K562 (cell line): ENCODE measurements around the gene PRSS38. TPM values are rescaled to one million over a fixed set of nuclear protein-coding genes. Genes with fewer than 3 reads are reported as not detected.

Experiments
- ATAC-seq: fragments of 200-7000 bp; cut with Tn5 transposase; 3 replicates; pipeline ENCODE4 v1.9.1; 2020; ENCODE audit warnings: moderate library complexity
- BruUV-seq: library from RNA; stranded (reverse); fragments of 400-500 nt; replicated peaks from 2 replicates; lab custom pipeline; 2021; lab: Mats Ljungman, UMichigan
- CTCF ChIA-PET: fragments of 300-600 bp; formaldehyde crosslinking; extraction: SDS; loops from one replicate; lab custom pipeline; 2021; ENCODE audit warnings: low intra/inter-chr PET ratio; lab: Yijun Ruan, JAX
- POLR2A ChIA-PET: fragments of 300-600, 350-650 bp; sonication (Branson Sonifier 250); formaldehyde crosslinking; extraction: SDS; loops from one replicate; lab custom pipeline; 2021; ENCODE audit warnings: antibody characterized with exemption, inconsistent platforms; lab: Yijun Ruan, JAX
- DNase-seq, 4 experiments: peaks; one replicate each; pipeline versions ENCODE4 v3.0.0 to v3.0.0-alpha.2; 2011 to 2018; ENCODE audit warnings: low spot score in 3 of 4, mixed read lengths in 3 of 4; ENCODE audit errors: extremely low read depth in 1 of 4
- FAIRE-seq: peaks from 2 replicates; lab custom pipeline; 2011; peaks lifted over from hg19 to GRCh38; lab: Jason Lieb, UNC
- H2AFZ ChIP-seq: 2 replicates; pipeline ENCODE4 v1.6.0; 2011; ENCODE audit warnings: low read depth, low read length, control low read depth, inconsistent platforms
- H3K27ac ChIP-seq: fragments of 200-600 bp; 3 replicates; pipeline ENCODE4 v1.8.0; 2011; ENCODE audit warnings: low read depth, mild to moderate bottlenecking, control low read depth, inconsistent platforms, low read length, moderate library complexity, mixed read lengths; ENCODE audit errors: extremely low read depth
- H3K27me3 ChIP-seq, 2 experiments: fragments of 300-600 bp in 1 of 2; 2 replicates in 1 of 2; 3 replicates in 1 of 2; pipeline versions ENCODE4 v1.6.0 to v1.8.0; 2011; ENCODE audit warnings: inconsistent platforms in 2 of 2, low read length in 2 of 2, mild to moderate bottlenecking in 1 of 2, mixed read lengths in 1 of 2, moderate library complexity in 1 of 2; ENCODE audit not compliant: control insufficient read depth in 2 of 2, insufficient read depth in 2 of 2
- H3K36me3 ChIP-seq: fragments of 300-600 bp; 3 replicates; pipeline ENCODE4 v1.8.0; 2011; ENCODE audit warnings: mild to moderate bottlenecking, low read length, inconsistent platforms; ENCODE audit not compliant: control insufficient read depth, insufficient read depth
- H3K4me1 ChIP-seq, 2 experiments: fragments of 200-600 bp in 1 of 2; replicated peaks in 1 of 2; 2 replicates in 1 of 2; 3 replicates in 1 of 2; pipeline versions ENCODE4 v1.5.1 to v1.8.0; 2011; ENCODE audit warnings: inconsistent platforms in 2 of 2, low read length in 2 of 2, mild to moderate bottlenecking in 1 of 2, mixed read lengths in 1 of 2, moderate library complexity in 1 of 2; ENCODE audit not compliant: control insufficient read depth in 2 of 2, insufficient read depth in 2 of 2
- H3K4me2 ChIP-seq: 2 replicates; pipeline ENCODE4 v1.6.1; 2011; ENCODE audit warnings: low read length, control low read depth, inconsistent platforms, mixed read lengths; ENCODE audit not compliant: insufficient read depth
- H3K4me3 ChIP-seq: fragments of 200-600 bp; sonication (generic), shearing (Covaris generic); 2 replicates; pipeline ENCODE4 v1.5.1; 2016; ENCODE audit warnings: control low read depth, inconsistent platforms
- H3K79me2 ChIP-seq: fragments of 200-600 bp; 3 replicates; pipeline ENCODE4 v1.8.0; 2011; ENCODE audit warnings: low read length, inconsistent platforms; ENCODE audit not compliant: control insufficient read depth, insufficient read depth
- H3K9ac ChIP-seq, 2 experiments: 2 replicates each; pipeline versions ENCODE4 v1.6.0 to v1.6.1; 2011; ENCODE audit warnings: low read depth in 2 of 2, low read length in 2 of 2, control low read depth in 1 of 2, inconsistent platforms in 1 of 2, mild to moderate bottlenecking in 1 of 2, mixed read lengths in 1 of 2; ENCODE audit not compliant: insufficient read depth in 1 of 2
- H3K9me1 ChIP-seq: one replicate; pipeline ENCODE4 v1.6.0; 2011; ENCODE audit warnings: inconsistent platforms, mild to moderate bottlenecking, low read length, moderate library complexity; ENCODE audit not compliant: control insufficient read depth, insufficient read depth
- H3K9me3 ChIP-seq: replicated peaks from 2 replicates; pipeline ENCODE4 v1.5.1; 2011; ENCODE audit warnings: low read depth, low read length, inconsistent platforms; ENCODE audit not compliant: control insufficient read depth, insufficient read depth
- H4K20me1 ChIP-seq: replicated peaks from 2 replicates; pipeline ENCODE4 v1.6.1; 2011; ENCODE audit warnings: low read length, inconsistent platforms, mixed read lengths; ENCODE audit not compliant: control insufficient read depth, insufficient read depth
- FOXP4 ChIP-seq: sonication (generic); formaldehyde crosslinking; IDR thresholded peaks from 2 replicates; pipeline ENCODE4 v1.8.0; 2022; ENCODE audit warnings: mild to moderate bottlenecking, missing genetic modification reagents, borderline replicate concordance
- GATAD2B ChIP-seq: fragments of 450-650 bp; IDR thresholded peaks from 2 replicates; pipeline ENCODE4 v1.6.1; 2017; ENCODE audit warnings: mild to moderate bottlenecking, borderline replicate concordance
- L3MBTL2 ChIP-seq: fragments of 450-650 bp; IDR thresholded peaks from 2 replicates; pipeline ENCODE4 v1.6.1; 2016; ENCODE audit warnings: mild to moderate bottlenecking, moderate library complexity
- MYC ChIP-seq, 2 experiments: fragments of 250-450 bp in 1 of 2; sonication (Bioruptor Pico) in 1 of 2; IDR thresholded peaks; 2 replicates each; pipeline versions ENCODE4 v1.5.1 to v1.6.1; 2012 to 2021; ENCODE audit warnings: low read depth in 2 of 2, borderline replicate concordance in 1 of 2, improper control_type of control experiment in 1 of 2, low read length in 1 of 2, mild to moderate bottlenecking in 1 of 2, moderate library complexity in 1 of 2
- NELFE ChIP-seq: IDR thresholded peaks from 2 replicates; pipeline ENCODE4 v1.6.1; 2011; ENCODE audit warnings: mild to moderate bottlenecking; ENCODE audit not compliant: insufficient read depth, insufficient read length
- NFRKB ChIP-seq: fragments of 450-650 bp; IDR thresholded peaks from 2 replicates; pipeline ENCODE4 v1.6.1; 2016; ENCODE audit warnings: low read depth
- PRDM10 ChIP-seq: fragments of 450-650 bp; IDR thresholded peaks from 2 replicates; pipeline ENCODE4 v1.6.1; 2018; ENCODE audit not compliant: partially characterized antibody
- PREB ChIP-seq: sonication (generic); formaldehyde crosslinking; IDR thresholded peaks from 2 replicates; pipeline ENCODE4 v1.8.1; 2023; ENCODE audit warnings: mild to moderate bottlenecking, missing genetic modification reagents
- SLC30A9 ChIP-seq: fragments of 250-450 bp; sonication (Bioruptor Pico); IDR thresholded peaks from 2 replicates; pipeline ENCODE4 v1.8.0; 2022; ENCODE audit warnings: mild to moderate bottlenecking, moderate library complexity
- SMARCB1 ChIP-seq: IDR thresholded peaks from 2 replicates; pipeline ENCODE4 v1.6.1; 2011; ENCODE audit warnings: improper control_type of control experiment, low read depth; ENCODE audit not compliant: insufficient read length
- ZC3H11A ChIP-seq: IDR thresholded peaks from 2 replicates; pipeline ENCODE4 v1.6.1; 2012; ENCODE audit warnings: low read depth, low read length, improper control_type of control experiment
- ZNF143 ChIP-seq: sonication (generic); formaldehyde crosslinking; IDR thresholded peaks from 2 replicates; pipeline ENCODE4 v1.9.0; 2022; ENCODE audit warnings: mild to moderate bottlenecking, missing genetic modification reagents
- whole genome bisulfite sequencing: fragments of 100-300 bp; shearing (Covaris generic); methylation state at CpG from one replicate; pipeline ENCODE4 v1.1.6; 2016; ENCODE audit warnings: low coverage, mixed read lengths; ENCODE audit not compliant: insufficient coverage; ENCODE audit errors: missing lambda C conversion rate; 5-methylcytosine and 5-hydroxymethylcytosine counted together
- in situ Hi-C: fragments of 300-500 bp; cut with MboI; formaldehyde crosslinking; loops from 4 replicates; pipeline ENCODE4 v1.15.0; 2018; ENCODE audit warnings: inconsistent platforms, mixed read lengths
- intact Hi-C: fragments of 100-400 bp; cut with micrococcal nuclease; formaldehyde crosslinking; loops from 2 replicates; pipeline ENCODE4 v1.14.2; 2022
- polyA plus RNA-seq, 8 experiments: library from polyadenylated mRNA; depleted of rRNA in 4 of 8; stranded (reverse) in 5 of 8; unstranded in 3 of 8; fragments of >200 nt; fragmentation: Nextera tagmentation in 2 of 8; fragmentation: Illumina TruSeq in 1 of 8; extraction: Ambion mirVana in 2 of 8; extraction: Trizol in 1 of 8; gene quantifications; 2 replicates each; pipeline versions ENCODE4 v1.2.1 to v1.2.3, GENCODE V29; 2011 to 2014; ENCODE audit warnings: inconsistent platforms in 1 of 8, missing spikeins in 1 of 8
- total RNA-seq, 7 experiments: library from RNA; depleted of rRNA in 6 of 7; stranded (reverse); fragments of >200 nt in 6 of 7; fragmentation: Illumina TruSeq in 2 of 7; extraction: Trizol in 2 of 7; gene quantifications; 2 replicates each; pipeline versions ENCODE4 v1.2.1 to v1.2.3, GENCODE V29; 2011 to 2021; ENCODE audit warnings: low replicate concordance in 1 of 7

Gene PRSS38
- total and polyA plus RNA-seq, 9 of the 15 experiments (the other 6 are each of a cell fraction or from before 2014, with no cell fraction given) = 0.09 to 0.14 TPM; not detected in 7

GRCh38 chr1:227855687-227856086 lies 40.2 kb downstream of the PRSS38 start:
- ATAC-seq (peak; percentile 76), DNase-seq (peak in 3 of 4 experiments; percentile 31 to 49 (median 43)), FAIRE-seq (peak; percentile 77)
- Histone ChIP-seq H3K36me3 (no peaks in the 10 kb centered on the region), H3K9me3 (peaks cover 5% of the 10 kb centered on the region), H3K79me2 (peaks cover 5% of the 10 kb centered on the region; the same call in 1 of the 3 replicates), H3K27ac (peak overlapping the region; percentile 67), H3K4me1 (peaks cover 4 to 21% of the 10 kb centered on the region in 2 experiments; a peak in 4 of 5 replicates), H3K9me1 (no peaks in the 10 kb centered on the region), H3K4me3 (0 out of 2 replicates have a peak overlapping the region, but pooled peaks have one; percentile 3), H2AFZ (peak overlapping the region; percentile 73), H3K9ac (peak overlapping the region in 1 of 2 experiments; percentile 47; a peak in 2 of 4 replicates), H3K27me3 (peaks cover 0 to 10% of the 10 kb centered on the region in 2 experiments; a peak in 2 of 5 replicates), H4K20me1 (no peaks in the 10 kb centered on the region), H3K4me2 (peak overlapping the region; percentile 34; the same call in 1 of the 2 replicates)
- intact Hi-C loops = no loop called here
- ChIA-PET CTCF (no interaction called here), POLR2A (interaction anchor here (1.3 kb wide), 3 partner anchors 9 to 25 kb away, joined by 3 to 4 read pairs (median 3); no protein-coding TSS in a partner anchor)
- in situ Hi-C loops = no loop called here
- 5% methylated on average over 4 of the region's 4 CpGs for WGBS
- no TSS peak for BruUV-seq
- TF ChIP-seq SLC30A9 (CRISPR knock-in tag) (no peak), ZC3H11A (no peak), PREB (0 out of 2 replicates have a peak, but pooled peaks have one; percentile 37), MYC (IDR thresholded peaks at IDR 0.05; ENCODE audit: low read depth, low read length) (no peak), MYC (CRISPR knock-in tag; IDR thresholded peaks at IDR 0.05; ENCODE audit: borderline replicate concordance, low read depth) (no peak), NELFE (no peak), SMARCB1 (no peak), L3MBTL2 (peak; percentile 22; the same call in 1 of the 2 replicates), GATAD2B (no peak), FOXP4 (CRISPR knock-in tag) (no peak), NFRKB (0 out of 2 replicates have a peak, but pooled peaks have one; percentile 26), PRDM10 (no peak), ZNF143 (CRISPR knock-in tag) (no peak)
